Measurements from ENCODE around the gene GNG2. TPM values are rescaled to one million over a fixed set of nuclear protein-coding genes. Genes with fewer than 3 reads are reported as not detected.

GNG2 gene
- total RNA-seq, 1 experiment from 2014 or later: 23.2 TPM

- Histone ChIP-seq H3K27me3 (replicated peaks) (no peaks in the 10 kb centered on the region), H3K9me3 (replicated peaks) (no peaks in the 10 kb centered on the region), H3K4me1 (replicated peaks) (no peaks in the 10 kb centered on the region; the same call in 1 of the 2 replicates), H3K36me3 (no peaks in the 10 kb centered on the region), H3K27ac (no peak overlapping the region), H3K4me3 (no peak overlapping the region)
- no peak for DNase-seq (ENCODE audit: low read depth in 1 of 2, low spot score in 2 of 2)
Measured at GRCh38 chr14:51844081-51844881, 16.1 kb upstream of the GNG2 start.

- no peak for DNase-seq (ENCODE audit: low read depth in 1 of 2, low spot score in 2 of 2)
- H3K27me3 ChIP-seq (replicated peaks): no peaks in the 10 kb centered on the region
- H3K27ac ChIP-seq: no peak overlapping the region
- H3K4me1 ChIP-seq (replicated peaks): no peaks in the 10 kb centered on the region; the same call in 1 of the 2 replicates
- H3K36me3 ChIP-seq: no peaks in the 10 kb centered on the region
- no peaks in the 10 kb centered on the region for H3K9me3 ChIP-seq (replicated peaks)
- H3K4me3 ChIP-seq: no peak overlapping the region
Measured at GRCh38 chr14:51845811-51846210, 14.6 kb upstream of the GNG2 start.

GRCh38 chr14:51846631-51847488, 13.6 kb upstream of the GNG2 start:
- Histone ChIP-seq H3K27ac (no peak overlapping the region), H3K9me3 (replicated peaks) (no peaks in the 10 kb centered on the region), H3K36me3 (no peaks in the 10 kb centered on the region), H3K4me3 (no peak overlapping the region), H3K27me3 (replicated peaks) (no peaks in the 10 kb centered on the region), H3K4me1 (replicated peaks) (no peaks in the 10 kb centered on the region; the same call in 1 of the 2 replicates)
- peak in 1 of 2 experiments; percentile 12 for DNase-seq (ENCODE audit: low read depth in 1 of 2, low spot score in 2 of 2)

- Histone ChIP-seq H3K27ac (no peak overlapping the region), H3K27me3 (replicated peaks) (no peaks in the 10 kb centered on the region), H3K9me3 (replicated peaks) (no peaks in the 10 kb centered on the region), H3K36me3 (no peaks in the 10 kb centered on the region), H3K4me1 (replicated peaks) (no peaks in the 10 kb centered on the region; the same call in 1 of the 2 replicates), H3K4me3 (no peak overlapping the region)
- no peak for DNase-seq (ENCODE audit: low read depth in 1 of 2, low spot score in 2 of 2)
Measured at GRCh38 chr14:51847489-51847796, 13.0 kb upstream of the GNG2 start.

GRCh38 chr14:51848120-51848519, 12.3 kb upstream of the GNG2 start:
- H3K4me1 ChIP-seq (replicated peaks): no peaks in the 10 kb centered on the region; the same call in 1 of the 2 replicates
- no peaks in the 10 kb centered on the region for H3K9me3 ChIP-seq (replicated peaks)
- H3K36me3 ChIP-seq: no peaks in the 10 kb centered on the region
- no peak for DNase-seq (ENCODE audit: low read depth in 1 of 2, low spot score in 2 of 2)
- no peak overlapping the region for H3K27ac ChIP-seq
- H3K27me3 ChIP-seq (replicated peaks): no peaks in the 10 kb centered on the region
- H3K4me3 ChIP-seq: no peak overlapping the region

- Histone ChIP-seq H3K9me3 (replicated peaks) (no peaks in the 10 kb centered on the region), H3K27ac (no peak overlapping the region), H3K4me3 (no peak overlapping the region), H3K27me3 (replicated peaks) (no peaks in the 10 kb centered on the region), H3K36me3 (no peaks in the 10 kb centered on the region), H3K4me1 (replicated peaks) (no peaks in the 10 kb centered on the region; the same call in 1 of the 2 replicates)
- no peak for DNase-seq (ENCODE audit: low read depth in 1 of 2, low spot score in 2 of 2)
Measured at GRCh38 chr14:51849097-51849496, 11.3 kb upstream of the GNG2 start.

- Histone ChIP-seq H3K27ac (no peak overlapping the region), H3K4me3 (no peak overlapping the region), H3K9me3 (replicated peaks) (no peaks in the 10 kb centered on the region), H3K4me1 (replicated peaks) (no peaks in the 10 kb centered on the region; the same call in 1 of the 2 replicates), H3K36me3 (no peaks in the 10 kb centered on the region), H3K27me3 (replicated peaks) (no peaks in the 10 kb centered on the region)
- no peak for DNase-seq (ENCODE audit: low read depth in 1 of 2, low spot score in 2 of 2)
Measured at GRCh38 chr14:51850651-51851050, 9.8 kb upstream of the GNG2 start.

GRCh38 chr14:51852541-51852940, 7.9 kb upstream of the GNG2 start:
- no peak for DNase-seq (ENCODE audit: low read depth in 1 of 2, low spot score in 2 of 2)
- no peaks in the 10 kb centered on the region for H3K9me3 ChIP-seq (replicated peaks)
- H3K36me3 ChIP-seq: no peaks in the 10 kb centered on the region
- H3K4me3 ChIP-seq: no peak overlapping the region
- H3K27ac ChIP-seq: no peak overlapping the region
- H3K27me3 ChIP-seq (replicated peaks): no peaks in the 10 kb centered on the region
- no peaks in the 10 kb centered on the region for H3K4me1 ChIP-seq (replicated peaks)

- Histone ChIP-seq H3K27me3 (replicated peaks) (no peaks in the 10 kb centered on the region), H3K27ac (no peak overlapping the region), H3K4me3 (no peak overlapping the region), H3K4me1 (replicated peaks) (peaks cover 16% of the 10 kb centered on the region), H3K36me3 (no peaks in the 10 kb centered on the region), H3K9me3 (replicated peaks) (no peaks in the 10 kb centered on the region)
- DNase-seq (ENCODE audit: low read depth in 1 of 2, low spot score in 2 of 2): no peak
Measured at GRCh38 chr14:51855234-51855633, 5.2 kb upstream of the GNG2 start.

- Histone ChIP-seq H3K4me1 (replicated peaks) (peaks cover 18% of the 10 kb centered on the region), H3K27ac (no peak overlapping the region), H3K36me3 (no peaks in the 10 kb centered on the region), H3K4me3 (no peak overlapping the region), H3K9me3 (replicated peaks) (no peaks in the 10 kb centered on the region), H3K27me3 (replicated peaks) (no peaks in the 10 kb centered on the region)
- no peak for DNase-seq (ENCODE audit: low read depth in 1 of 2, low spot score in 2 of 2)
Measured at GRCh38 chr14:51856792-51857296, 3.6 kb upstream of the GNG2 start.

GRCh38 chr14:51859131-51859530, 1.3 kb upstream of the GNG2 start:
- H3K27ac ChIP-seq: no peak overlapping the region
- H3K4me1 ChIP-seq (replicated peaks): peaks cover 34% of the 10 kb centered on the region
- no peaks in the 10 kb centered on the region for H3K9me3 ChIP-seq (replicated peaks)
- H3K27me3 ChIP-seq (replicated peaks): no peaks in the 10 kb centered on the region
- no peak for DNase-seq (ENCODE audit: low read depth in 1 of 2, low spot score in 2 of 2)
- no peak overlapping the region for H3K4me3 ChIP-seq
- no peaks in the 10 kb centered on the region for H3K36me3 ChIP-seq

GRCh38 chr14:51860825-51861499, 550 bp downstream of the GNG2 start:
- H3K9me3 ChIP-seq (replicated peaks): no peaks in the 10 kb centered on the region
- no peaks in the 10 kb centered on the region for H3K27me3 ChIP-seq (replicated peaks)
- DNase-seq (ENCODE audit: low read depth in 1 of 2, low spot score in 2 of 2): peak in 1 of 2 experiments; percentile 35
- H3K4me1 ChIP-seq (replicated peaks): peaks cover 34% of the 10 kb centered on the region
- peak overlapping the region; percentile 47; the same call in 1 of the 2 replicates for H3K27ac ChIP-seq
- H3K36me3 ChIP-seq: no peaks in the 10 kb centered on the region
- peak overlapping the region; percentile 45 for H3K4me3 ChIP-seq

- no peaks in the 10 kb centered on the region for H3K27me3 ChIP-seq (replicated peaks)
- peak in 1 of 2 experiments; percentile 18 for DNase-seq (ENCODE audit: low read depth in 1 of 2, low spot score in 2 of 2)
- no peaks in the 10 kb centered on the region for H3K9me3 ChIP-seq (replicated peaks)
- no peaks in the 10 kb centered on the region for H3K36me3 ChIP-seq
- peak overlapping the region; percentile 8; the same call in 1 of the 2 replicates for H3K27ac ChIP-seq
- H3K4me1 ChIP-seq (replicated peaks): peaks cover 38% of the 10 kb centered on the region
- peak overlapping the region; percentile 24 for H3K4me3 ChIP-seq
Measured at GRCh38 chr14:51862176-51862796, 1.9 kb downstream of the GNG2 start.
